Smooth muscle cell (in vitro differentiated cells): Measurements from ENCODE around the gene OR2A12. TPM values are rescaled to one million over a fixed set of nuclear protein-coding genes. Genes with fewer than 3 reads are reported as not detected.

Experiments used
- DNase-seq: peaks from one replicate; lab custom pipeline; 2025; ENCODE audit not compliant: unreplicated experiment; lab: John Stamatoyannopoulos, UW
- H2AFZ ChIP-seq: fragments of 200-600 bp; sonication (generic); 2 replicates; pipeline ENCODE4 v1.6.0; 2016; ENCODE audit warnings: antibody characterized with exemption, low read depth, mild to moderate bottlenecking
- H3F3A ChIP-seq: fragments of 200-600 bp; sonication (generic); 2 replicates; pipeline ENCODE4 v1.6.0; 2017; ENCODE audit warnings: antibody characterized with exemption, low read depth
- H3K27ac ChIP-seq: fragments of 200-600 bp; sonication (generic); 2 replicates; pipeline ENCODE4 v1.5.1; 2016; ENCODE audit warnings: low read depth, mild to moderate bottlenecking
- H3K27me3 ChIP-seq: fragments of 200-600 bp; sonication (generic); 2 replicates; pipeline ENCODE4 v1.6.1; 2016; ENCODE audit warnings: low read depth, mild to moderate bottlenecking
- H3K36me3 ChIP-seq: fragments of 200-600 bp; sonication (generic); 2 replicates; pipeline ENCODE4 v1.5.1; 2016; ENCODE audit warnings: low read depth
- H3K4me1 ChIP-seq: fragments of 200-600 bp; sonication (generic); 2 replicates; pipeline ENCODE4 v1.5.1; 2016; ENCODE audit warnings: low read depth
- H3K4me2 ChIP-seq: fragments of 200-600 bp; sonication (generic); 2 replicates; pipeline ENCODE4 v1.6.0; 2016; ENCODE audit warnings: mild to moderate bottlenecking
- H3K4me3 ChIP-seq: fragments of 200-600 bp; sonication (generic); 2 replicates; pipeline ENCODE4 v1.5.1; 2016; ENCODE audit warnings: mild to moderate bottlenecking
- H3K79me2 ChIP-seq: fragments of 200-600 bp; sonication (generic); 2 replicates; pipeline ENCODE4 v1.6.0; 2016; ENCODE audit warnings: low read depth, mild to moderate bottlenecking
- H3K9ac ChIP-seq: fragments of 200-600 bp; sonication (generic); 2 replicates; pipeline ENCODE4 v1.6.0; 2016; ENCODE audit warnings: low read depth
- H3K9me3 ChIP-seq: fragments of 200-600 bp; sonication (generic); replicated peaks from 2 replicates; pipeline ENCODE4 v1.5.1; 2016; ENCODE audit warnings: low read depth
- H4K20me1 ChIP-seq: fragments of 200-600 bp; sonication (generic); 2 replicates; pipeline ENCODE4 v1.6.0; 2016; ENCODE audit warnings: low read depth
- CTCF ChIP-seq: fragments of 200-600 bp; sonication (generic); IDR thresholded peaks from 2 replicates; pipeline ENCODE4 v1.5.1; 2017; ENCODE audit warnings: borderline replicate concordance, mild to moderate bottlenecking, antibody characterized with exemption; ENCODE audit not compliant: insufficient read depth, poor library complexity, severe bottlenecking
- WGBS: methylation state at CpG from one replicate; pipeline ENCODE4 v1.1.7; 2016; ENCODE audit warnings: low lambda C conversion rate; 5-methylcytosine and 5-hydroxymethylcytosine counted together
- polyA plus RNA-seq: library from polyadenylated mRNA; unstranded; fragments of >200 nt; fragmentation: Nextera tagmentation; extraction: Ambion mirVana; gene quantifications from 2 replicates; pipeline ENCODE4 v1.2.1, GENCODE V29; 2016
- total RNA-seq: library from RNA; depleted of rRNA; stranded (reverse); fragments of >200 nt; gene quantifications from 2 replicates; pipeline ENCODE4 v1.2.3, GENCODE V29; 2014

The OR2A12 gene
- total and polyA plus RNA-seq, 2 experiments from 2014 or later = not detected

GRCh38 chr7:144132262-144132661, 46.2 kb downstream of the OR2A12 start:
- 76% methylated on average over 3 of the region's 3 CpGs for WGBS
- H3K9me3 ChIP-seq = no peaks in the 10 kb centered on the region
- no peak for TF ChIP-seq CTCF
- no peaks in the 10 kb centered on the region for H3K79me2 ChIP-seq
- no peaks in the 10 kb centered on the region for H3K4me1 ChIP-seq
- H3K27ac ChIP-seq = no peak overlapping the region
- no peak for DNase-seq
- no peaks in the 10 kb centered on the region for H3F3A ChIP-seq
- peaks cover 3% of the 10 kb centered on the region for H3K27me3 ChIP-seq
- no peak overlapping the region for H3K9ac ChIP-seq
- no peaks in the 10 kb centered on the region for H4K20me1 ChIP-seq
- no peak overlapping the region for H3K4me2 ChIP-seq
- H2AFZ ChIP-seq = no peak overlapping the region
- no peak overlapping the region for H3K4me3 ChIP-seq
- H3K36me3 ChIP-seq = no peaks in the 10 kb centered on the region

GRCh38 chr7:144133307-144133706, 47.2 kb downstream of the OR2A12 start:
- no peaks in the 10 kb centered on the region for H3K4me1 ChIP-seq
- H4K20me1 ChIP-seq = no peaks in the 10 kb centered on the region
- H3K4me2 ChIP-seq = no peak overlapping the region
- peaks cover 3% of the 10 kb centered on the region for H3K27me3 ChIP-seq
- no peaks in the 10 kb centered on the region for H3K36me3 ChIP-seq
- no peak for DNase-seq
- 93% methylated on average over 6 of the region's 6 CpGs for WGBS
- no peaks in the 10 kb centered on the region for H3K79me2 ChIP-seq
- TF ChIP-seq CTCF = no peak
- H3K9ac ChIP-seq = no peak overlapping the region
- H3K4me3 ChIP-seq = no peak overlapping the region
- H2AFZ ChIP-seq = no peak overlapping the region
- H3K9me3 ChIP-seq = no peaks in the 10 kb centered on the region
- no peaks in the 10 kb centered on the region for H3F3A ChIP-seq
- no peak overlapping the region for H3K27ac ChIP-seq

- H4K20me1 ChIP-seq = no peaks in the 10 kb centered on the region
- H3K4me1 ChIP-seq = no peaks in the 10 kb centered on the region
- no peaks in the 10 kb centered on the region for H3K9me3 ChIP-seq
- no peaks in the 10 kb centered on the region for H3F3A ChIP-seq
- whole genome bisulfite sequencing = 89% methylated on average over 1 of the region's 1 CpG
- H3K27ac ChIP-seq = no peak overlapping the region
- TF ChIP-seq CTCF = no peak
- H3K4me3 ChIP-seq = no peak overlapping the region
- no peaks in the 10 kb centered on the region for H3K36me3 ChIP-seq
- H3K9ac ChIP-seq = no peak overlapping the region
- H3K27me3 ChIP-seq = peaks cover 3% of the 10 kb centered on the region
- H3K4me2 ChIP-seq = no peak overlapping the region
- no peak overlapping the region for H2AFZ ChIP-seq
- no peaks in the 10 kb centered on the region for H3K79me2 ChIP-seq
- no peak for DNase-seq
Observed at GRCh38 chr7:144134116-144134515, 48.0 kb downstream of the OR2A12 start.

GRCh38 chr7:144137501-144137900, 51.4 kb downstream of the OR2A12 start:
- no peak for TF ChIP-seq CTCF
- H3K36me3 ChIP-seq = no peaks in the 10 kb centered on the region
- H3K4me2 ChIP-seq = no peak overlapping the region
- H4K20me1 ChIP-seq = no peaks in the 10 kb centered on the region
- peaks cover 3% of the 10 kb centered on the region for H3K27me3 ChIP-seq
- no peaks in the 10 kb centered on the region for H3K79me2 ChIP-seq
- no peaks in the 10 kb centered on the region for H3K9me3 ChIP-seq
- no peak overlapping the region for H3K4me3 ChIP-seq
- no peak overlapping the region for H3K9ac ChIP-seq
- H2AFZ ChIP-seq = no peak overlapping the region
- no peak for DNase-seq
- WGBS = 61% methylated on average over 1 of the region's 1 CpG
- H3K27ac ChIP-seq = no peak overlapping the region
- no peaks in the 10 kb centered on the region for H3F3A ChIP-seq
- H3K4me1 ChIP-seq = no peaks in the 10 kb centered on the region
